Activated CD8-positive, alpha-beta memory T cell treated with anti-CD3 and anti-CD28 coated beads, Interleukin-2, amount 50 U/mL, for 24 hours (primary cell): Measurements from ENCODE around the gene MCOLN2.

Source experiments
- DNase-seq: peaks from one replicate; pipeline ENCODE4 v3.0.0-alpha.2; 2020; ENCODE audit errors: extremely low read depth

The MCOLN2 gene

DNA sequence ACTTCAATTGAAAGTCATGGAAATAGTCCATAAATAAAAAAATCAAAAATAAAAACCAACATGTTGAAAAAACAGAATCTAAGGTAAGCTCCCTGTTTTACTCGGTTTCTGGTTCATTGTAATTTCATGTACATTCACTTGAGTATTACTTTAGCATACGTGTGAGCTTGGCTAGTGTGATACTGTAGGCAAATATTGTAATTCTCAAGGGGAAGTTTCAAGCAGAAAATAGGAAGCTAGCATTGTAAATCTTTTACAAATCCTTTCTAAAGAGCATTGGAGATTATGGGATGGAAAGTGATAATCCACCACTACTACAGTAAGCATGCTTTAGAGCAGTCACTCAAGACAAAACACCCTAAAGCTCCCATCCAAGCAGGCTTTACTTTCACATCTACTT is 100.6 kb downstream of the MCOLN2 start:
- DNase-seq, result no peak

- DNase-seq, result no peak
Observed at GRCh38 chr1:84892705-84893618, 104.0 kb downstream of the MCOLN2 start, which contains the start of gene LPAR3. Gene LPAR3, minus strand, starts transcription at chr1:84893206. Its CDS starts 27,086 bp downstream, at chr1:84866120.

GRCh38 chr1:84890566-84890965 is 106.3 kb downstream of the MCOLN2 start:
- no peak for DNase-seq

DNA sequence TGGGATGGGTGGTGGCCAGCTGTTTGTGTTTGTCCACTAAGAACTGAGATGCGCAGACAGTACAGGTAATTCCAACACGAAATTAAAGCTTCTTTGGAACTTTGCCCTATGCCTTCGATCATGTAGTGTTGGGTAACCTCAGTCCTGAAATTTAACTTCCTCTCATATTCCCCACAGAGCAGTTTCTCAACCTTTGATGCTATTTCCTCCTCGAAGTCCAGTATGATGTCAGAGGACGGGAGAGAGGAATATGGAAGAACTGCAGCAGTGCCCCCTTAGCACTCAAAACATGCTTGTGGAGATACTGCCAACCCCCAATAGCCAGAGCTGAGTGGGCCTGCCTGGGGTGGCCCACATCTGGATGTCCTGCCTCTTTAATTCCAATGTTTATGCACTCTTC is 107.5 kb downstream of the MCOLN2 start:
- no peak for DNase-seq

GRCh38 chr1:84888753-84889152 is 108.2 kb downstream of the MCOLN2 start:
- DNase-seq, result no peak

- no peak for DNase-seq
Observed at GRCh38 chr1:84887261-84887934, 109.5 kb downstream of the MCOLN2 start.

DNA sequence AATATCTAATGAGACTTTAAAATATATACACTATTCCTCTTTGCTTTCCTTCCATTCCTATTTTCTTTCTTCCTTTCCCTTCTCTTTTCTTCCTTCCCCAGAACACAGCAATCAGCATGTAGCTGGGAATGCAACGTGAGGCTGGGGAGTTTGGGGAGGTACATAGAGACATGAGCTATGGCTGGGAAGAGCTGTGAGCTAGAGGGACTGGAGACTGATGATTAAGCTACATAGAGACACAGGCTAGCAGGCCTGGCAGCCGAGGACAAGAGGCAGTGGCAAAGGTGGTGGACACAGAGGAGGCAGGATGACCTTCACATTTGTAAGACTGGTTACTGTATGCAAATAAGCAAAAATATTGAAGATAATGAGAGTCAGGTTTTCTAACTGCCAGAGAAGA is 111.4 kb downstream of the MCOLN2 start:
- no peak for DNase-seq

- no peak for DNase-seq
Observed at GRCh38 chr1:84884671-84885389, 112.1 kb downstream of the MCOLN2 start.

- DNase-seq, result no peak
Observed at GRCh38 chr1:84883286-84883685, 113.6 kb downstream of the MCOLN2 start.

- no peak for DNase-seq
Observed at GRCh38 chr1:84877592-84877991, 119.3 kb downstream of the MCOLN2 start.

DNA sequence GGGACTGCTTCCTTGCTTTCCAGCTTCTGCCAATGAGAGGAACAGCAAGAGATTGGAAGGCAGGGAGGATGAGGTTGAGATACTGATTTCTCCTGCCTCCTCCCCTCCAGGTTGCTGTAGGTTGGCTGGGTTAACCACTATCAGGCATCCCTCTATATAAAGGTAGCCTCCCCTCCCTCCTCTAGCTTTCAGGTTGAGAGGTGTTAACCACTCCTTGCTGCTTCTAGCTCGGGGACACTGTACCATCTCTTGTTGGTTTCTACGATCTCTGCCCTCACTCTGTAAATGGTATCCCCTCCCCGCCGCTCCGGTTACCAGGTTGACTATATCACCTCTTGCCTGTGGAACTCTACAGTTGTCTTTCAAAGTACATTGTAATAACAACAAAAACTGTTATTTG is 120.6 kb downstream of the MCOLN2 start:
- no peak for DNase-seq
